Right ventricle myocardium inferior (tissue), 1 donor: ENCODE measurements around the gene ZMYND19. TPM values are rescaled to one million over a fixed set of nuclear protein-coding genes. Genes with fewer than 3 reads are reported as not detected.
"Not testable (repeated sequence)": the region's sequence is repeated elsewhere in the genome, so short reads cannot be mapped to it uniquely, and the experiment has no call there.

Experiments used
- ATAC-seq: fragments of 200-7000 bp; cut with Tn5 transposase; one replicate; pipeline ENCODE4 v1.9.1; 2020; ENCODE audit warnings: mild to moderate bottlenecking, moderate library complexity
- DNase-seq: peaks from one replicate; pipeline ENCODE4 v3.0.0; 2021; ENCODE audit errors: missing footprints
- intact Hi-C: fragments of 100-400 bp; cut with DNase I; formaldehyde crosslinking; loops from one replicate; pipeline ENCODE4 v1.11.0; 2022
- total RNA-seq: library from RNA; stranded (reverse); fragmentation: NEBNext Ultra II Directional; extraction: Animal tissue kit (Norgen Biotek cat#: 25700); gene quantifications from one replicate; pipeline ENCODE4 v1.2.1, GENCODE V29; 2021
- donor health status: DM: no; HTN: yes; CAD: no; lungs with severe emphysema.

The ZMYND19 gene
- total RNA-seq, 1 donor from 2014 or later, result 10.8 TPM

DNA sequence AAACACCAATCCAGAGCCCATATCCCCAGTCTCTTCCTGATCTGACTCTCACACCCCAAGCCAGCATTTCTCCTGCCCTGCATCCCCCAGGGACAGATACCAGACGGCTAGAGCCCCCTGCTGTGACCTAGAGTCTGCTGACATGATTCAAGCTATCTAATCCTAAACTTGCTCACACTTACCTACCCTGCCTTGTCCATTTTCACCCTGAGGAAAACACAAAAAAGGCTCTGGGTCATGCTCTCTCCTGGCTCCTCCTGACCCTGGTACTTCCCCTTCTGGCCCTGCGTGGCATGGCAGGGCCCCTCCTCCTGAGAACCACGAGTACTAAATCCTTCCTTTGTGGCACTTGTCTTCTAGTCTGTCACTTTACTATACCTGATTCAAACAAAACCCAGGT lies 12.3 kb upstream of the ZMYND19 start:
- ATAC-seq (no peak), DNase-seq (peak; percentile 70)
- intact Hi-C loops, result no loop called here

DNA sequence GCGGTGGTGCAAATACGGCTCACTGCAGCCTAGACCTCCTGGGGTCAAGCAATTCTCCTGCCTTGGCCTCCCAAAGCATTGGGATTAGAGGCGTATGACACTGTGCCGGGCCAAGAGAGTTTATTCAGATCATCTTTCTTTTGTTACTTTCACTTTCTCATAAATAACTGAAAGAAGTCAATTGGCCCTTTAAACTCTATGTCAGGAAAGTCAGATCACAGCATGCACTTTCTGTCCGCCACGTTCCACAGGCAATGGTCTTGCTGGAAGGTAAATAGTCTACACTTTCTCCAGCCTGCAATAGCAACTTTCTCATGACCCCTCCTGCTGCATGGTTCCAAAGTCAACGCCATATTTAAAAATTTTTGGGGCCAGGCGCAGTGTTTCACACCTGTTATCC lies 8.6 kb upstream of the ZMYND19 start:
- DNase-seq (no peak), ATAC-seq (no peak)
- intact Hi-C loops, result no loop called here

DNA sequence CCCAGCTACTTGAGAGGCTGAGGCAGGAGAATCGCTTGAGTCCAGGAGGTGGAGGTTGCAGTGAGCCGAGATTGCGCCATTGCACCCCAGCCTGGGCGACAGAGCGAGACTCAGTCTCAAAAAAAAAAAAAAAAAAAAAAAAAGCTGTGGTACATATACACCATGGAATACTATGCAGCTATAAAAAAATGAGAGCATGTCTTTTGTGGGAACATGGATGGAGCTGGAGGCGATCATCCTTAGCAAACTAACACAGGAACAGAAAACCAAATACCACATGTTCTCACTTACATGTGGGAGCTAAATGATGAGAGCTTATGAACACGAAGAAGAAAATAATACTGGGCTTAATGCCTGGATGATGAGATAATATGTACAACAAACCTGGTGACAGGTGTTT lies 6.3 kb upstream of the ZMYND19 start:
- DNase-seq, ATAC-seq, intact Hi-C loops: not testable (repeated sequence)

DNA sequence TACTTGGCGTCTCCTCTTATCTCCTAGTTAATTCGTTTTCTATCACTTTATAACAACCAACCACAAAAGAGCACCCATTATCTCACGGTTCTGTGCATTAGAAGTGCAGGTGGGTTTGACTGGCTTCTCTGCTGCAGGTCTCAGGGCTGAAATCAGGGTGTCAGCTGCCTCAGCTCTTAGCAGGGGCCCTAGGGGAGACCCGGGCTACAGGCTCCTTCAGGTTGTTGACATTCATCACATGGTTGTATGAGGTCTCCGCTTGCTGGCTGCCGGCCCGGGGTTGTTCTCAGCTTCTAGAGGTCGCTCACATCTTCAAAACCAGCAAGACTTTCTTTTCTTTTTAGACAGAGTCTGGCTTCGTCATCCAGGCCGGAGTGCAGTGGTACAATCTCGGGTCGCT lies 2.9 kb upstream of the ZMYND19 start:
- DNase-seq (no peak), ATAC-seq (no peak)
- intact Hi-C loops, result no loop called here

DNA sequence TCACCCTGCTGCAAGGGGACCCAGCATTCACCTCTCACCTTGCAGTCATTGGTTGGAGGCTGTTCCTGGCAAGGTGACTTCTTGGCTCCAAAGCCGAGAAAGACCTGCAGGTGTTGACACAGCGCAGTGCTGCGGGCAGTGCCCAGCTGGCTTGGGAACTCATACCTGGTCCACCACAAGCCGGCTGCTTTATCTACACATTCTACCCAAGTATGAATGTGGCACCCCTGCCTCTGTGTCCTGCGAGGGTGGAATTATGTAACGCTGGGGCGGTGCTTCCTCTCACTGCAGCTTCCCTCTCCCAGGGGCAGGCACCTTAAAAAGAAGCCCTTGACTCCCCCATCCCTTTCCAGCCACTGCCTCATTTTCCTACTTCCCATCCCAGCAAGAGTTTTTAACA lies 2.5 kb upstream of the ZMYND19 start:
- DNase-seq (no peak), ATAC-seq (no peak)
- intact Hi-C loops, result no loop called here

DNA sequence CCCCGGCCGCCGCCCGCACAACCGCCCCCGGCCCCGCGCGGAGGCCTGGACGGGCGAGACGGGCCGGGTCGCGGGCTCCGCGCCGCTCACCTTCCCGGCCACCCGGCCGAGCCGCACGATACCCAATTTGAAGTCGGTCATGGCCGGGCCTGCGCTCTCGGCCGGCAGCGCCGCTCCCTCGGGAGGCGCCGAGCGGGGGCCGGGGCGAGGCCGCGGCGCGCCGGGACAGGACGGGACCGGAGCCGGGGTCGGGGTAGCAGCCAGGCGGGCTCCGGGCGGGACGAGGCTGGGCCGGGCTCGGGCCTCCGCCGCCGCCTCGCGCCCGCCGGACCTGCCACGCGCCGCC lies 216 bp downstream of the ZMYND19 start:
- ATAC-seq (no peak), DNase-seq (no peak)
- intact Hi-C loops, result no loop called here

- ATAC-seq, result no peak
- DNase-seq, result no peak
- intact Hi-C loops, result no loop called here
Measured at GRCh38 chr9:137589441-137590122, 730 bp downstream of the ZMYND19 start.

DNA sequence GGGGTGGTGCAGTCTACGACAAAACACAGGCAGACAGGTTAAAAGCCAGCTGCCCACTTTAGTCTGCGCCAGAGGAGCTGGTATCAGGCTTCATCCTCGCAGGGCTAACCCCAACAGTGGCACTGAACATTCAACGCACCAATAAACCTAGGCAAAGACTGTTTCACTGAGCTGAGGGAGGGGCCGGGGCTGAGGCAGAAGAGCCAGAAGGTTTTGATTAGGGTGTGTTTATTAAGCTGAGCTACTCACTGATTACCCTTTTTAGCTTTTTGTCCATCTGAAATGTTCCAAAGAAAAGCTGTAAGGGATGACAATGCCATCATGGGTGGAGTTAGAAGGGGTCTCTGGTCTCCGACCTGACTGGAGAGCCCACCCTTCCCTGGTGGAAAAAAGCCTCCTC lies 1.4 kb downstream of the ZMYND19 start:
- ATAC-seq (no peak), DNase-seq (no peak)
- intact Hi-C loops, result no loop called here

DNA sequence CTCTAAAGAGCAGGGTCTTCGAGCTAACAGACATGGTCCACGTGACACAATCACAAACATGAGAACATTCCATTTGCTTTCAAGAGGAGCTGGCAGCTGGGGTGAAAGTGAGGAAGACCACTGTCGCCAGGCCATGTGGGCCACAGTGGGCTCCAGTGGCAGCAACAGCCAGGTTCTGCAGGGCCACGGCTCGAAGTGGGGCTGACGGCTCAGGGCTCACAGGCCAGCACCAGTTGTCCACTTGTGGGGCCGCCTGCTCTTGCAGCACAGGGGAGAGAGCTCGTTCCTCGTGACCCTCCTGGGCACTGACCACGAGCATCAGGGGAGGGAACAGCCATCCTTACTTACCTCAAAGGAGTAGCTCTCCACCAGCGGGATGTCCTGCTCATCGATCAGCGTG lies 2.0 kb downstream of the ZMYND19 start:
- ATAC-seq, result no peak
- peak; percentile 39 for DNase-seq
- intact Hi-C loops, result no loop called here

DNA sequence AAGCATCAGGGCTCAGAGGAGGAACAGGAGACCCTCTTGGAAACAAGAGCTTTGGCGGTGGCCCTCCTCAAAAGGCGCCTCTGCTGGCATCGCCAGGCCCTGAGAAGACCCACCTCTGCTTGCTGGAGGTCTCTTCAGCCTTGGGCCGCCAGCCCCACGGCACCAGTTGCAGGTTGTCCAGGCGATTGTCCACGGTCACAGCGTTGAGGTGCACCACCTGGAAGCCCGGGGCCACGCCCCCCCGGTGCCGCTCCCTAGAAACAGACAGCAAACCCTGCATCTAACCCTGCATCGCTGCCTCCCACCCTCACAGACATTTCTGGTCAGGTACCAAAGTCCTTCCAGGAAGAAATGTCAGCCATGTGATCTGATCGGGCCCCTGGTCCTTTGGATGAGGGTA lies 3.5 kb downstream of the ZMYND19 start:
- no peak for DNase-seq
- no peak for ATAC-seq
- intact Hi-C loops, result no loop called here

GRCh38 chr9:137583957-137584356 lies 6.4 kb downstream of the ZMYND19 start:
- ATAC-seq (no peak), DNase-seq (no peak)
- intact Hi-C loops, result no loop called here

DNA sequence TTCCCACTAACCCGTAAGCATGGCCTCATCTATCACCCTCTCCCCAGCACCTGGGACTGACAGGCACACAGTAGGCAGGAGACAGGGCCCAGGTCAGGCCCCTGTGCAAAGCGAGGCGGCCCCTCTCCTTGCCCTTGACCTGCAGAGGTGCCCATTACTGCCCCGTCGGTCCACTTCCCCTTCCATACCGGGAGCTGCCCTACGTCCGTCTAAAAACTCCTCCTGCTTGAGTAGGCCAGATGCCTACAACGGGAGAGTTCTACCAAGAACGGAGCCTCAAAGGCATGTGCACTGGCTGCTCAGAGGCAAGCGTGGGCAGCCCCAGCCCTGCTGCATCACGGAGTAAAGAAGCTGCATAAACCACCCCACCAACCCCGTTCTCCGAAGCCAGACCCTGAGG lies 7.0 kb downstream of the ZMYND19 start:
- intact Hi-C loops, result no loop called here
- no peak for DNase-seq
- no peak for ATAC-seq

GRCh38 chr9:137582286-137582860 lies 7.9 kb downstream of the ZMYND19 start:
- intact Hi-C loops, result no loop called here
- no peak for DNase-seq
- ATAC-seq, result no peak

DNA sequence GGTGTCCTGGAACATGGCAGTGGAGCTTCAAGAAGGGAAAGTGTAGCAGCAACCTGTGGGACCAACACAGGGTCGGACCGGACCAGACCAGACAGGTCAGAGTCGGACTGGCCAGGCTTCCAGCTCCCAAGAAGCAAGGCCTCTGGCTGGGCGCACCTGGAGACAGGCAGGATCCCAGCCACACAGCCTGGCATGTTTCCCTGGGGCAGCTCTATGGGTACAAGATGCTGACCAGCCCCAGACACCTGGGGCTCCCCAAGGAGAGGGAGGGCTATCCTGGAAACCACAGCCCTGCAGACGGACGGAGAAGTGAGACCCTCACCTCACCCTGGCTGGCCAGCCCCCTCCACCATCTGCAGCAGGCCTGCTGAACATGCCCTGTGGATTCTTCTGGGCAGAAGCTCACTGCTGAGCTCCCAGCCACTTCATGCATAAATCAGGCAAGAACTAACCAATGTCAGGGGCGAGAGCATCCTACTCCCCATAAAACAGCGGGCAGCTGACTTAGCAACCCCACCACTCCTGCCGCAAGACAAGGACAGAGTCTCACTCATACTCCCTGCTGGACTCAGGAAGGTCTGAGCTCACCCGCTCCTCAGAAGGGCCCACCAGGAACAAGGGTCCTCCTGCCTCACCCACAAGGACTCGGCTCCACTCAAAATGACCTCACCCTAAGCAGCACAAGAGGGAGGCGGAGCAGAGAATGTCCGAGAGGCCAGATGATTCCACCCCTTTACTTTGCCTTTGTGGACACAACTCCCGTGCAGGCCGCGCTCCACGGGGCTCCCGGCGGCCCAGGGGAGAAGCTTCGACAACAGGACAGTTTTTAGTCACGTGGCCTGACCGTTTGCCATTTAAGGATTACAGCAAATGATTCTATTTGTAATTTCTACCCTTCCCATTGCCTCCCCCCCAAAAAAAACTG lies 8.7 kb downstream of the ZMYND19 start:
- intact Hi-C loops, result no loop called here
- ATAC-seq, result no peak

DNA sequence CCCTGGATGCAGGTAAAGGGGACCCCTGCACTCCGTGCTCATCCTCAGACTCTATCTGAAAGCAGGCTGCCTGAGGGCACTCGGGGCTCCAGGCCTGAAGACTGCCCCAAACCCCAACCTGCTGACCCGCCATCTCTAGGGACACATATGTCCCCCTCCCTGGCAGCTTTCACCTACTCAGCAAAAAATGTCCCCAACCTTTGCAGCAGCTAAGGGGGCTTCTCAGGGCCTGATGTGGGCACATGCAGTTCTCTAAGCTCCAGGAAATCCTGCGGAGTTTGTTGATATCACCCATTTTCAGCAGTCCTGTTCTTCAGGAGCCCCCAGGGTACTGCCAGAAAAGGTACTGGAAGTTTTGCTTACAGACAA lies 9.4 kb downstream of the ZMYND19 start:
- intact Hi-C loops, result no loop called here
- DNase-seq, result no peak
- no peak for ATAC-seq

More for the DNA sequence above, 8.7 kb downstream of the ZMYND19 start:
- DNase-seq, result no peak

GRCh38 chr9:137580209-137580953 lies 9.9 kb downstream of the ZMYND19 start:
- intact Hi-C loops, result no loop called here
- DNase-seq, result no peak
- ATAC-seq, result no peak

DNA sequence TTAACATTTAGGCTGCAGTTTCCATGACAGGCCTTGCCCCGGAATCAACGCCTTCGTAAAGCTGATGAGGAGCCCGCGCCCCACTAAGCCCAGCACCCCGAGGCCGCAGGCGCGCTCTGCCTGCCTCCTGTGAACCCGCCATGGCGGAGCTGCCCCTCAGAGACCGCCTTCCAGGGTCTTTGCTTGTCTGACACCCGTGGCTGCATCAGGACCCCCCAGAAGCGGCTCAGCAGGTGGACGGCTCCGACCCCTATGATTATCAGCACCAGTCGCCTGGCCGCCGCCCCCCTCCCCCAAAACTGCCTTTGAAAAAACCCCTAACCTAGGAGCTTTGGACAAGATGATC lies 11.1 kb downstream of the ZMYND19 start:
- DNase-seq (no peak), ATAC-seq (peak; percentile 27)
- intact Hi-C loops, result loop anchor here (2.0 kb wide), 1 partner anchor 26 kb away; the partner anchor contains the start of gene ARRDC1

GRCh38 chr9:137578518-137579258 lies 11.6 kb downstream of the ZMYND19 start, which contains the start of gene DPH7:
Gene DPH7, minus strand, starts transcription at chr9:137578925. Its CDS starts 148 bp downstream, at chr9:137578777.
- intact Hi-C loops, result loop anchor here (2.0 kb wide), 1 partner anchor 26 kb away; the partner anchor contains the start of gene ARRDC1
- ATAC-seq (peak; percentile 94), DNase-seq (peak; percentile 99)
